Astrocyte (in vitro differentiated cells and primary cell): ENCODE data around the gene AMMECR1L. TPM values are rescaled to one million over a fixed set of nuclear protein-coding genes. Genes with fewer than 3 reads are reported as not detected.

Experiments
- DNase-seq: peaks from one replicate; pipeline ENCODE4 v3.0.0-alpha.2; 2010; ENCODE audit warnings: low read depth
- FAIRE-seq: peaks from 2 replicates; lab custom pipeline; 2011; peaks lifted over from hg19 to GRCh38; lab: Jason Lieb, UNC
- H2AFZ ChIP-seq: 2 replicates; pipeline ENCODE4 v1.6.0; 2012; ENCODE audit warnings: low read depth, low read length, inconsistent platforms
- H3K27ac ChIP-seq: 2 replicates; pipeline ENCODE4 v1.5.1; 2011; ENCODE audit warnings: low read depth, low read length, inconsistent platforms
- H3K27me3 ChIP-seq: 2 replicates; pipeline ENCODE4 v1.6.0; 2011; ENCODE audit warnings: low read length, inconsistent platforms; ENCODE audit not compliant: insufficient read depth
- H3K36me3 ChIP-seq: 2 replicates; pipeline ENCODE4 v1.5.1; 2011; ENCODE audit warnings: low read length, inconsistent platforms; ENCODE audit not compliant: insufficient read depth
- H3K4me1 ChIP-seq: 2 replicates; pipeline ENCODE4 v1.5.1; 2011; ENCODE audit warnings: low read length, inconsistent platforms; ENCODE audit not compliant: insufficient read depth
- H3K4me2 ChIP-seq: 2 replicates; pipeline ENCODE4 v1.6.0; 2012; ENCODE audit warnings: low read length, inconsistent platforms
- H3K4me3 ChIP-seq: 2 replicates; pipeline ENCODE4 v1.5.1; 2011; ENCODE audit warnings: low read depth, mild to moderate bottlenecking, low read length, inconsistent platforms; ENCODE audit not compliant: insufficient read depth
- H3K79me2 ChIP-seq: 2 replicates; pipeline ENCODE4 v1.6.0; 2012; ENCODE audit warnings: mild to moderate bottlenecking, low read length, inconsistent platforms; ENCODE audit not compliant: insufficient read depth
- H3K9ac ChIP-seq: 2 replicates; pipeline ENCODE4 v1.6.0; 2012; ENCODE audit warnings: mild to moderate bottlenecking, low read length, inconsistent platforms
- H3K9me3 ChIP-seq: 2 replicates; pipeline ENCODE4 v1.5.1; 2012; ENCODE audit warnings: low read depth, mild to moderate bottlenecking, low read length, inconsistent platforms; ENCODE audit not compliant: insufficient read depth
- H4K20me1 ChIP-seq: 2 replicates; pipeline ENCODE4 v1.6.0; 2012; ENCODE audit warnings: low read length, inconsistent platforms; ENCODE audit not compliant: insufficient read depth
- H3K27ac Mint-ChIP-seq: one replicate; pipeline ENCODE4 v1.8.0; 2021; ENCODE audit warnings: mild to moderate bottlenecking, mixed read lengths; ENCODE audit not compliant: unreplicated experiment
- H3K27me3 Mint-ChIP-seq: one replicate; pipeline ENCODE4 v1.8.0; 2021; ENCODE audit warnings: low read depth, mixed read lengths; ENCODE audit not compliant: unreplicated experiment
- H3K36me3 Mint-ChIP-seq: one replicate; pipeline ENCODE4 v1.8.0; 2021; ENCODE audit warnings: low read depth, mixed read lengths; ENCODE audit not compliant: unreplicated experiment
- H3K4me1 Mint-ChIP-seq: one replicate; pipeline ENCODE4 v1.8.0; 2021; ENCODE audit warnings: low read depth, mixed read lengths; ENCODE audit not compliant: unreplicated experiment
- H3K4me3 Mint-ChIP-seq: one replicate; pipeline ENCODE4 v1.8.0; 2021; ENCODE audit warnings: mild to moderate bottlenecking, moderate library complexity, mixed read lengths; ENCODE audit not compliant: unreplicated experiment
- H3K9me3 Mint-ChIP-seq: one replicate; pipeline ENCODE4 v1.8.0; 2021; ENCODE audit warnings: mild to moderate bottlenecking, mixed read lengths; ENCODE audit not compliant: unreplicated experiment
- EZH2 ChIP-seq: IDR thresholded peaks from 2 replicates; pipeline ENCODE4 v1.6.1; 2012; ENCODE audit warnings: mild to moderate bottlenecking, low read length, inconsistent platforms; ENCODE audit not compliant: insufficient read depth
- total RNA-seq: library from RNA; stranded (reverse); gene quantifications from 2 replicates; pipeline ENCODE4 v1.2.1, GENCODE V29; 2021
- TF ChIP-seq, protein P1 (sequence below): IDR thresholded peaks from 2 replicates; pipeline ENCODE4 v1.5.1; 2011; ENCODE audit warnings: low read depth, mild to moderate bottlenecking, inconsistent platforms, low read length, moderate library complexity; ENCODE audit not compliant: insufficient read depth

Gene AMMECR1L
- total RNA-seq, 1 donor from 2014 or later: 32.2 TPM

DNA sequence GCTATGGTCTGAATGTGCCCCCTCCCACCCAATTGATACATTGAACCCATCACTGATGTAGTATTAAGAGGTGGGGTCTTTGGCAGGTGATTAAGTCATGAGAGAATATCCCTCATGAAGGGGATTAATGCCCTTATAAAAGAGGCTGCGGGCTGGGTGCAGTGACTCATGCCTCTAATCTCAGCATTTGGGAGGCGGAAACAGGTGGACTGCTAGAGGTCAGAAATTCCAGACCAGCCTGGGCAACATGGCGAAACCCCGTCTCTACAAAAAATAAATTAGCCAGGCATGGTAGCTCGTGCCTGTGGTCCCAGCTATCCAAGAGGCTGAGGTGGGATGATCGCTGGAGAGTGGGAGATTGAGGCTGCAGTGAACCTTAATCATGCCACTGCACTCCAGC is 42.1 kb downstream of the AMMECR1L start:
- H3K9me3 Mint-ChIP-seq: peaks cover 3% of the 10 kb centered on the region
- no peak for TF ChIP-seq EZH2
- TF ChIP-seq, protein P1, sequence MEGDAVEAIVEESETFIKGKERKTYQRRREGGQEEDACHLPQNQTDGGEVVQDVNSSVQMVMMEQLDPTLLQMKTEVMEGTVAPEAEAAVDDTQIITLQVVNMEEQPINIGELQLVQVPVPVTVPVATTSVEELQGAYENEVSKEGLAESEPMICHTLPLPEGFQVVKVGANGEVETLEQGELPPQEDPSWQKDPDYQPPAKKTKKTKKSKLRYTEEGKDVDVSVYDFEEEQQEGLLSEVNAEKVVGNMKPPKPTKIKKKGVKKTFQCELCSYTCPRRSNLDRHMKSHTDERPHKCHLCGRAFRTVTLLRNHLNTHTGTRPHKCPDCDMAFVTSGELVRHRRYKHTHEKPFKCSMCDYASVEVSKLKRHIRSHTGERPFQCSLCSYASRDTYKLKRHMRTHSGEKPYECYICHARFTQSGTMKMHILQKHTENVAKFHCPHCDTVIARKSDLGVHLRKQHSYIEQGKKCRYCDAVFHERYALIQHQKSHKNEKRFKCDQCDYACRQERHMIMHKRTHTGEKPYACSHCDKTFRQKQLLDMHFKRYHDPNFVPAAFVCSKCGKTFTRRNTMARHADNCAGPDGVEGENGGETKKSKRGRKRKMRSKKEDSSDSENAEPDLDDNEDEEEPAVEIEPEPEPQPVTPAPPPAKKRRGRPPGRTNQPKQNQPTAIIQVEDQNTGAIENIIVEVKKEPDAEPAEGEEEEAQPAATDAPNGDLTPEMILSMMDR: no peak
- no peaks in the 10 kb centered on the region for H3K27me3 Mint-ChIP-seq
- Histone ChIP-seq H4K20me1 (peaks cover 8% of the 10 kb centered on the region), H3K4me1 (no peaks in the 10 kb centered on the region), H3K36me3 (peaks cover 18% of the 10 kb centered on the region), H3K9ac (no peak overlapping the region), H3K27ac (no peak overlapping the region), H3K4me3 (no peak overlapping the region), H3K4me2 (no peak overlapping the region), H2AFZ (no peak overlapping the region), H3K27me3 (no peaks in the 10 kb centered on the region), H3K9me3 (no peaks in the 10 kb centered on the region), H3K79me2 (no peaks in the 10 kb centered on the region)
- no peaks in the 10 kb centered on the region for H3K4me1 Mint-ChIP-seq
- H3K27ac Mint-ChIP-seq: no peak overlapping the region
- peaks cover 15% of the 10 kb centered on the region for H3K36me3 Mint-ChIP-seq
- no peak overlapping the region for H3K4me3 Mint-ChIP-seq
- no peak for FAIRE-seq
- no peak for DNase-seq

DNA sequence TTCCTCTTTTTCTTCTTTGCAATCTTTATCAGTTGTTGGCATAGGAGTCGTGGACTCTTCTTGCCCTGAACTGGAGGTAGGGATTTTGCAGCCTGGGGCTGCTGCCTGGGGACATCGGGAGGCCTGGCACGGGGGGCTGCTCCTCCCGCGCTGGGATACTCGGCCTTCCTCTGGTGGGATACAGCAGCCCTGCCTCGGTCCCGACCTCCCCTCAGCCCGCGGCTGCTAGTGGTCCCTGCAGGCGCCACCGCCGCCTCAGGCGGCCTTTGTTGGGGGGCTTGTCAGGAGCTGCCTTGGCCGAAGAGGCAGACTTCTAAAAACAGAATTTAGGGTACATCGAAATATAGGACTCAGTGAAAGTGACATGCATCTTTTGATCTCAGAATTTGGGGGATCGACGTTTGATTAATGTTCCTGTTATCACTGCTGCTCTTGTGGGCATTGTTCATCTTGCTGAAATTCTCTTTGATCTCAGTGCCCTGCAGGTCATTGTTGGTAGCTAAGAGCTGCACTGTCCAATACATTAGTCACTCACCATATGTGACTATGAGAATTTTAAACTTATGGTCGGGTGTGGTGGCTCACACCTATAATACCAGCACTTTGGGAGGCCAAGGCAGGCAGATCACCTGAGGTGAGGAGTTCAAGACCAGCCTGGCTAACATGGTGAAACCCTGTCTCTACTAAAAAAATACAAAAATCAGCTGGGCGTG is 44.1 kb downstream of the AMMECR1L start:
- Histone ChIP-seq H3K27me3 (no peaks in the 10 kb centered on the region), H3K36me3 (peaks cover 3% of the 10 kb centered on the region), H3K9me3 (no peaks in the 10 kb centered on the region), H3K4me1 (no peaks in the 10 kb centered on the region), H4K20me1 (peaks cover 4% of the 10 kb centered on the region), H3K9ac (no peak overlapping the region), H2AFZ (no peak overlapping the region), H3K27ac (no peak overlapping the region), H3K4me2 (no peak overlapping the region), H3K4me3 (no peak overlapping the region), H3K79me2 (no peaks in the 10 kb centered on the region)
- Mint-ChIP-seq H3K27ac (no peak overlapping the region), H3K4me1 (no peaks in the 10 kb centered on the region), H3K36me3 (peaks cover 8% of the 10 kb centered on the region), H3K4me3 (no peak overlapping the region), H3K27me3 (no peaks in the 10 kb centered on the region), H3K9me3 (peaks cover 3% of the 10 kb centered on the region)
- FAIRE-seq (no peak), DNase-seq (no peak)
- no peak for TF ChIP-seq EZH2
- TF ChIP-seq, protein P1: no peak

DNA sequence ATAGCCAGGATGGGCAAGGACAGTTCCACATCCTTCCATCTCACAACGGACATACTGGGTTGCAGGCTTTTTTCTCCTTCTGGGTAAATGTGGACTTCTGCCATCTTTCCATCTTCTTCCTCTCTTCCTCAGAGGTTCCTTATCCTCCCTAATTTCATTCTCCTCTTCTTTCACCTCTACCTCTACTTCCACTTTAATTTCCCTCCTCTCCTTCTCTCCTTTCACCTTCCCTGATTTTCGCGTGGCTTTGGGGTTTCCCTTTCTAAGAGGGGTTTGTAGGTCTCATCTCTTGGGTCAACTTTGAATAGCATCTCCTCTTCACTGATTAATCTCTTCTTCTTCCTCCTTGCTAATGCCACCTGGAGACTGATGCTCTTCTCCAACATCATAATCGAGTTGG is 44.9 kb downstream of the AMMECR1L start:
- no peaks in the 10 kb centered on the region for H3K4me1 Mint-ChIP-seq
- H3K9ac ChIP-seq: no peak overlapping the region
- no peaks in the 10 kb centered on the region for H3K27me3 Mint-ChIP-seq
- H3K36me3 ChIP-seq: no peaks in the 10 kb centered on the region
- H3K4me3 Mint-ChIP-seq: no peak overlapping the region
- H3K4me3 ChIP-seq: no peak overlapping the region
- H3K4me2 ChIP-seq: no peak overlapping the region
- H3K79me2 ChIP-seq: no peaks in the 10 kb centered on the region
- no peak overlapping the region for H2AFZ ChIP-seq
- H3K27me3 ChIP-seq: no peaks in the 10 kb centered on the region
- TF ChIP-seq, protein P1: no peak
- no peak for TF ChIP-seq EZH2
- DNase-seq (no peak), FAIRE-seq (no peak)
- H3K27ac Mint-ChIP-seq: no peak overlapping the region
- peaks cover 7% of the 10 kb centered on the region for H3K36me3 Mint-ChIP-seq
- H3K27ac ChIP-seq: no peak overlapping the region
- H3K9me3 ChIP-seq: no peaks in the 10 kb centered on the region
- H4K20me1 ChIP-seq: peaks cover 4% of the 10 kb centered on the region
- H3K4me1 ChIP-seq: no peaks in the 10 kb centered on the region
- peaks cover 3% of the 10 kb centered on the region for H3K9me3 Mint-ChIP-seq
